Measurements from ENCODE around the gene PRKG2.

PRKG2 gene

DNA sequence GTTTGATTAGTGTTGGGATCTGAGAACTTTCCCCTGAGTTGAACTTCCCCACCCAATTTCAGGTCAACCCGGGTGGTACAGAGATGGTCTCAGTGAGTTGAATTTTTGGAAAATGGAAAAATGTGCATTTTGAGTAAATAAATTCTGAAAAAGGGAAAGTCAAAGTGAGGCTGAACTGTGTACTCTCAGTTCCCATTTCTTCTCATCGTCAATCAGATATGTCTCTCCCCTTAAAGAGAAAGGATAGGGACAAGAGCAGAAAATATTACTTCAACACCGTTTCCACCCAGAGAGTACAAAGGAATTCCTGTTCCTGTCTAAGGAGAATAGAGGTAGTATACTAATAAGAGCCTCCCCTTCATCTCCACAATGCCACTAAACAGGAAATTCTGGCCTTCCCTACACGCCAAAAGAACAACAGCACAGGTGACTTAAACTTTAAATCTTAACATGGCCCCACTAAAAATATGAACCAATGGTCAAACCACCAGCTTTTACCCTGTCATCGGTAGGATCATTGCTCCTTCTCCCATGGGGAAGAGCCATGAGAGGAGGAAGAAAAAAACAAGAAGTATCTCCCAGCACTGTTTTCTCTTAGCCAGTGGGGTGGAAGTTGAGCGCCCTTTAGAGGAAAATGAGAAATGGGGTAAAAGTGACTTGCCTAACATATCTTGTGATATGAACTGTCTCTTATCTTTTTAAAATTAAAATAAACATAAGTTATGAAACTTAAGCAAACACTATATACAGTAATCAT lies 154.3 kb downstream of the PRKG2 start:
- TF ChIP-seq Cebpa-rat (IDR thresholded peaks at IDR 0.05): no peak
- no peak overlapping the region for H3K4me3 ChIP-seq
- no peaks in the 10 kb centered on the region for H3K36me3 ChIP-seq
- H3K4me2 ChIP-seq: no peak overlapping the region; a peak in 1 of 22 replicates
- H4K20me1 ChIP-seq: no peaks in the 10 kb centered on the region
- H3K4me1 ChIP-seq: no peaks in the 10 kb centered on the region
- no peak overlapping the region for H3K27ac ChIP-seq
- H3K9me3 ChIP-seq (replicated peaks in 1 of 11): no peaks in the 10 kb centered on the region
- no peaks in the 10 kb centered on the region for H3K27me3 ChIP-seq
- H3K9ac ChIP-seq: no peak overlapping the region

DNA sequence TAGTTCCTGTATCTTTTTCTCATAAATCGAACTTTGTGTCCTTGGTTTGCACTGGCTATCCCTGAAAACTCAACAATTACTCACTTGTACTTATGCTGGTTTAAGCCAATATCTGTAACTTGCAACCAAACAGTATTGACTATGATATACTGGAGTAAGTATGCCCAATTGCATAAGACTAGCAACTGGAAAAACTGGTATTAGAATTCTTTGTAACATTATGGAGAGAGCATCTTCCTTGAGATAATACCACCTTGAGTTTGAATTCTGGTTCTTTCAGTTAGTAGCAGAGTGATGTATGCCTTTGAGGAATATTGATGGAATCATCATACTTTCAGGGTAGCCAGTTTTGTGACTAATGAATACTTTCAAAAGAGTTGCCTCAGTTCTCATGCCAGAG lies 156.4 kb downstream of the PRKG2 start:
- H3K27ac ChIP-seq: no peak overlapping the region
- no peak overlapping the region for H3K4me2 ChIP-seq
- no peaks in the 10 kb centered on the region for H3K4me1 ChIP-seq
- no peaks in the 10 kb centered on the region for H3K27me3 ChIP-seq
- no peak for TF ChIP-seq Cebpa-rat (IDR thresholded peaks at IDR 0.05)
- no peaks in the 10 kb centered on the region for H4K20me1 ChIP-seq
- H3K9me3 ChIP-seq (replicated peaks in 1 of 11): no peaks in the 10 kb centered on the region
- no peak overlapping the region for H3K4me3 ChIP-seq
- H3K9ac ChIP-seq: no peak overlapping the region
- no peaks in the 10 kb centered on the region for H3K36me3 ChIP-seq

DNA sequence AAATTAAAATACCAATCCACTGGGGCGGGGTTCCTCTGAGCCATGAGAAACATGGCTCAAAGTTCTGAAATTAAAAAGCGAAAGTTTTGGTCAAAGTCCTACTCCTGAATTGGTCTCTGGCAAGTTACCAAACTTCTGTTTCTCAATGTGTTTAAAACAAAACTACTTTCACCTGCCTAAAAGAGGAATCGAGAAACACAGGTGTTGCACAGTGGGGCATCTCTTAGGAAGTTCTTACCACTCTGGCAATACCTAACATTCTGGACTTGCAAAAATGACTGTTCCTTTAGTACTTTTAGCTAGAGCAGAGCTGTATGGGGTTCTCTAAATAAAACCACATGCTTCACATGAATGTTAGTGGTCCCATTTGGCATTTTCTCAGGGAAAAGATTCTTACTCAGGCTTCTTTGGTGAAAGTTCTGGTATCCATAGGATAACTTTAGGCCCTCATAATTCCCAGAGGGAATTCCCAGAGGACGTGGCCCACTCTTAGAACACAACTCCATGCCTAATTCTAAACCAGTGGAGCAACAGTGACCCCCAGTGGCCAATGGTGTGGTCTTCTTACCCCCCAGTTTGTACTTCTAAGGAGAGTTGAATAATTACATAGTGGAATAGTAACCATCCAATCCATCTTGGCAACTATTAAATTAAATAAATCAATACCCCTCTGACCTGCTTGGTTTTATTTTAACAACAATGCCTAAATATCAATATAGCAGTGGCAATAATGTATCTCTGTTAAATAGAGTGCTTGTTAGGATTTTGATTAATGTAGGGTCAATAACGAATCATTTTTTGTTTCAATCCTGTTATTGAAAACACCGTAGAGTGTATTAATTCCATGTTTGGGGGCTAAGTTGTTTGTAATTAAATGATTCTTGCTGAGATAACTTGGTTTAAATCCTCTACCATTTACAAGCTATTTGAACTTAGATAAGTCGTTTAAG lies 162.6 kb downstream of the PRKG2 start:
- no peaks in the 10 kb centered on the region for H3K9me3 ChIP-seq (replicated peaks in 1 of 11)
- H3K36me3 ChIP-seq: no peaks in the 10 kb centered on the region
- H3K4me2 ChIP-seq: peak overlapping the region in 2 of 11 experiments; percentile 6 to 16; a peak in 2 of 22 replicates
- H3K27ac ChIP-seq: no peak overlapping the region
- no peaks in the 10 kb centered on the region for H4K20me1 ChIP-seq
- no peak for TF ChIP-seq Cebpa-rat (IDR thresholded peaks at IDR 0.05)
- peaks cover 0 to 7% (median 0%) of the 10 kb centered on the region in 10 experiments; a peak in 6 of 20 replicates for H3K4me1 ChIP-seq
- no peak overlapping the region for H3K9ac ChIP-seq
- H3K4me3 ChIP-seq: no peak overlapping the region
- H3K27me3 ChIP-seq: no peaks in the 10 kb centered on the region

DNA sequence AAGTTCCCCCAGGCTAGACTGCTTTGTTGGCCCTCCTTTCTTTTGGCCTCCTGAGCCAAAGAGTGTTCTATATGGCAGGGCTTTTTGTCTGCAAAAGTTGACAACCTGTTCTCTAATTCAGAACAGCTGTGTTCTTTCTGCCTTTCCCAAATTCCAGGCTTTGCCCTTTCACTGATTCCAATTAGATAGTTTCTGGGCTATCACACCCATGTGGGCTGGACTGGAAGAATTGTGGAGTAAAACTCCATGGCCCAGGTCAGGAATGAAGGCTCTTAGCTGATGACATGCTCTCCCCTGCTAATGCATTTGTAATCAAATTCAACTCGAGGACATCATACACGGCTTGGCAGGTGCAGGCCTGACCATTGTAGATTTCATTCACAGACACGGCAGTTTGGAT lies 165.1 kb downstream of the PRKG2 start:
- H3K27me3 ChIP-seq: no peaks in the 10 kb centered on the region
- no peak overlapping the region for H3K4me2 ChIP-seq
- no peaks in the 10 kb centered on the region for H3K36me3 ChIP-seq
- no peak overlapping the region for H3K4me3 ChIP-seq
- H3K9ac ChIP-seq: no peak overlapping the region
- peaks cover 0 to 7% (median 0%) of the 10 kb centered on the region in 10 experiments; a peak in 6 of 20 replicates for H3K4me1 ChIP-seq
- no peak overlapping the region for H3K27ac ChIP-seq
- no peaks in the 10 kb centered on the region for H4K20me1 ChIP-seq
- H3K9me3 ChIP-seq (replicated peaks in 1 of 11): 0 out of 22 replicates have a peak, but pooled peaks cover 0 to 4% (median 0%) of the 10 kb centered on the region in 11 experiments
- TF ChIP-seq Cebpa-rat (IDR thresholded peaks at IDR 0.05): no peak

DNA sequence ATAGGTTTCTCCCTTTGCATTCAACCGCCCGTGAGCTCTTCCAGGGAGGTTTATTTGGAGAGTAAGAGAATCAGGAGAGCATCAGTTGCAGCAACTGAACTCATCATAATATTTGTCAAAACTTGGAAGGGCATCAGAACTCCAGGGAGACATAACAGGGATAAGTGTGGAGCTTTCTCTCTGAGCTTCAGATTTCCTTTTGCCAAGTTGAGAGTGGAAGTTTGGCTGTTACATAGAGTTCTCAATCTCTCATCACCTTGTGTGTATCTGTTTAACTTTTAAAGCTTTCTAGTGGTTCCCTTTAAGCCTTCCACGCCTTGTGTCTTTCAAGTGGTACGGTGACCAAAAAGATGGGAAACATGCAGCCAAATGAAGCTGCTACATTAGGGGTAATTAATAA lies 165.7 kb downstream of the PRKG2 start:
- Histone ChIP-seq H3K9ac (no peak overlapping the region), H3K4me2 (no peak overlapping the region), H4K20me1 (no peaks in the 10 kb centered on the region), H3K4me1 (peaks cover 0 to 7% (median 0%) of the 10 kb centered on the region in 10 experiments; a peak in 6 of 20 replicates), H3K4me3 (no peak overlapping the region), H3K36me3 (no peaks in the 10 kb centered on the region), H3K9me3 (replicated peaks in 1 of 11) (0 out of 22 replicates have a peak, but pooled peaks cover 0 to 4% (median 0%) of the 10 kb centered on the region in 11 experiments), H3K27ac (no peak overlapping the region), H3K27me3 (no peaks in the 10 kb centered on the region)
- no peak for TF ChIP-seq Cebpa-rat (IDR thresholded peaks at IDR 0.05)

DNA sequence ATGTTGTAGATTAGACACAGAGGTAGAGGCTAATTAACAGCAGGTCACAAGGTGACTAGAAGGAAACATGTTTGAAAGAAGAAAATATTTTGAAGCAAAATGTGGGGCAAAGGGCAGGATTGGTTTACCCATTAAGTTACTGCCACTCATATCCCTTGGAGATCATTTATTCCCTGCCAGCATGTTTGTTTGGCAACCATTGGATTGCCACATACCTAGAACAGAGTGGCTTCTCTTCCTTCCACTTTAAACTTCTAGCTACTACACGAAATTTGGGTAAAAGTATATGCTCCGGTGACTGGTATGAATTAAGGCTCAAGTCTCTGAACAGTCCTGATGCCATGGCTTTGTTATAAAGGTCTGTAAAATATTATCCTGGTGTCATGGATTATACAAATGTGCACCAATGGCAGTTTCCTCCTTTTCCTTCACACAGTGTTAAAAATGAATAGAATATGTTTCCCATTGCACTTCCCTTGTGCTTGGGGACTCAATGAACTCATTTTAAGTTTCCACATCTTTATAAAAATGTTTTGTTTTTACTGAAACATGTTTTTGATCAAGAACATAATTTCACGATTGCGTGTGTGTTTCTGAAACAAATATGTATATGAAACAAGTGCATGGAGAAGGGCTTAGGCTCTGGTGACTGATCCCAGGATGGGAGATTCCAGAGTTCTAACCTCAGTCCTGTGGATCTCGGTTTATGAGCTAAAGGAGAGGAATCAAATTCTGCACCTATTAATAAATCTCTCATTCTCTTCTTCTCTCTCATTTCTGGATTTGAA lies 172.2 kb downstream of the PRKG2 start:
- Histone ChIP-seq H3K4me1 (peaks cover 0 to 5% (median 0%) of the 10 kb centered on the region in 10 experiments; a peak in 1 of 20 replicates), H3K9me3 (replicated peaks in 1 of 11) (0 out of 22 replicates have a peak, but pooled peaks cover 0 to 4% (median 0%) of the 10 kb centered on the region in 11 experiments), H3K4me2 (no peak overlapping the region), H3K9ac (no peak overlapping the region), H3K27me3 (no peaks in the 10 kb centered on the region), H3K27ac (no peak overlapping the region), H3K36me3 (no peaks in the 10 kb centered on the region), H3K4me3 (no peak overlapping the region), H4K20me1 (no peaks in the 10 kb centered on the region)
- TF ChIP-seq Cebpa-rat (IDR thresholded peaks at IDR 0.05): no peak

DNA sequence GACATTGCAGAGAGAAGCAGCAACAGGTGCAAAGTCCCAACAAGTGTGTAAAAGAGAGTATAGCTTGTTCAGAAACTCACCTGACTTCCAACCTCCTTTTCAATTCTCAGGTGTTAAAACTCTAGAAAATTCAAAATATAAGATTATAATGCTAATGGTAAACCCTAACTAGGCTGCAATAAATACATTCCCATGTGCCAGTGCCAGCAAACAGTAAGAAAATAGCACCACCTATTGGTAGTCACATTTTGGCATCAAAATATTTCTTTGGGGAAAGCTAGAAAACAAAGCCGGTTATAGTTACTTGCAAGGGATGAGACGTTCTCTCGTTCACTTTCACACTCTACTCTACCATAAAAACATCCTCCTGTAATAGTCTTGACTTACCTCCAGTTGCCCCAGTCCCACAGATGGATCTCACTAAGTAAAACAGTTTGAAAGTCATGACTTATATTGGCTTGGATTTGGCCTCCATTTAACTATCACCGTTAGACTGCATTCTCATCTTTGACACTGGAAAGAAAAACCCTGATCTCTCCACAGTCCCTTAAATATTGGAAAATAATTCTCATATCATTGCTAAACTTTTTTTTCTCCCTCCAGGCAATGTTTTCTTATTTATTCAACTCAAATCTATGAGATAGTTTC lies 174.9 kb downstream of the PRKG2 start:
- H4K20me1 ChIP-seq: no peaks in the 10 kb centered on the region
- H3K27me3 ChIP-seq: no peaks in the 10 kb centered on the region
- H3K9ac ChIP-seq: no peak overlapping the region
- peaks cover 0 to 5% (median 0%) of the 10 kb centered on the region in 10 experiments; a peak in 1 of 20 replicates for H3K4me1 ChIP-seq
- TF ChIP-seq Cebpa-rat (IDR thresholded peaks at IDR 0.05): no peak
- no peak overlapping the region for H3K27ac ChIP-seq
- H3K36me3 ChIP-seq: no peaks in the 10 kb centered on the region
- H3K4me2 ChIP-seq: no peak overlapping the region
- no peaks in the 10 kb centered on the region for H3K9me3 ChIP-seq (replicated peaks in 1 of 11)
- no peak overlapping the region for H3K4me3 ChIP-seq

DNA sequence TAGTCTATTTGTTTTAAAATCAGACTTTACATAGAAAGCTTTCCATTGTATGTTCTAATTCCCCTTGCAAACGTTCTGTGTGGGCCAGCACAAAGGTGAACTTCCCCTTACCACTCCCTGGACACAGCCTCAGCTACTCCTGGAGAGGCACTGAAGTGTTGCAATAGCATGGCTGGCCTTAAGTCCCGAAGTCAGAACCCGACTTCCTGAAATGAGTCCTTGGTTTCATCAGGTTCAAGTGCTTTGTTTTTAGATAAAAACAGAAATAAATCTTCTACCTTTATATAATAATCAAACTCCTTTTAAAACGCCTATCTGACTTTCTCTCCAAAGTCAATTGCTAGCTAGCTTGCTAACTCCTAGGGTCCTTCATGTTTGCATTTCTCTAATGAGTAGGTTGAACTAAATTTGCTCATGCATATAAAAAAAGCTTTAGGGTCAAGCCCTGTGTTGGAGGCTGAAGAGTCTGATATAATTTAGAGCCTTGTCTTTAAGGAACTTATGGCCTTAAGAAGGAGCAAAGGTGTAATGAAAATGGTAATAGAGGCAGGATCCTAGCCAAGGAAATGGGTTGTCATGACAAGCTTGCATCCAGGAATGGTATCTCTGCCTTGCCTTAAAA lies 175.6 kb downstream of the PRKG2 start:
- no peaks in the 10 kb centered on the region for H3K36me3 ChIP-seq
- H3K27ac ChIP-seq: no peak overlapping the region
- no peak overlapping the region; a peak in 1 of 22 replicates for H3K4me2 ChIP-seq
- no peak overlapping the region for H3K9ac ChIP-seq
- no peaks in the 10 kb centered on the region for H3K9me3 ChIP-seq (replicated peaks in 1 of 11)
- no peaks in the 10 kb centered on the region for H4K20me1 ChIP-seq
- H3K27me3 ChIP-seq: no peaks in the 10 kb centered on the region
- TF ChIP-seq Cebpa-rat (IDR thresholded peaks at IDR 0.05): no peak
- peaks cover 0 to 5% (median 0%) of the 10 kb centered on the region in 10 experiments; a peak in 1 of 20 replicates for H3K4me1 ChIP-seq
- no peak overlapping the region for H3K4me3 ChIP-seq

Measured in BLaER1 treated with 17β-estradiol and CSF1 and Interleukin-3, amounts not matched to agents 10 nM and 100 nM (cell line).